GM21447 (cell line): ENCODE measurements around the gene TFF1.
A peak's percentile ranks its signal among the peaks of the same experiment; 100 is the strongest.

Experiments used
- ATAC-seq: cut with Tn5 transposase; IDR thresholded peaks from one replicate; pipeline ENCODE4 v1.9.1; 2021; ENCODE audit not compliant: unreplicated experiment

The TFF1 gene

DNA sequence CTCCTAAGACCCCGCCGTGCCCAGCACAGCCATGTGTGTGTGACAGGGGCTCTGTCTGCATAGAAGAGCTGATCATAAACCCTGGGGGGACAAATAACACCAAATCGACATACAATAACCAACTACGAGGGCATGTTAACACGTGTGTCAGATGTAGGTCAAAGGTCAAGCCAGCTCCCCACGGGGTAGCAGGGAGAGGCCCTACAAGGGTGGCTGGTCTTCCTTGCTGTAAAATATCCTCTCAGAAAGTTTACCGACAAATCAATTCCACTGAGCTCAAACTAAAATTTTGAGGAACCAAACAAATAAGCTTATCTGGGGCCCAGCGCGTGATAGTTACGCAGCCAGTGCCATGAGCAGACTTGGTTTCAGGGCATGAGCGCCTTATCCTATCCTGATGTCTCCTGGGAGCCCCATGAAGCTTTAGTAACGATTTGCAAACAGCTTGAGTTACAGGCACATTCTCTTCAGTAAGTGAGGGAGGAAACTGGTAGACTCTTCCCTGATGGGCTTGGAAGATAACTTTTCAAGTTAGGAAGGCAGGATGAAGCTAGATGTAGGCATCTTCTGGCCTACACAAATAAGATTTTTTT, 32.2 kb upstream of the TFF1 start:
- no peak for ATAC-seq

DNA sequence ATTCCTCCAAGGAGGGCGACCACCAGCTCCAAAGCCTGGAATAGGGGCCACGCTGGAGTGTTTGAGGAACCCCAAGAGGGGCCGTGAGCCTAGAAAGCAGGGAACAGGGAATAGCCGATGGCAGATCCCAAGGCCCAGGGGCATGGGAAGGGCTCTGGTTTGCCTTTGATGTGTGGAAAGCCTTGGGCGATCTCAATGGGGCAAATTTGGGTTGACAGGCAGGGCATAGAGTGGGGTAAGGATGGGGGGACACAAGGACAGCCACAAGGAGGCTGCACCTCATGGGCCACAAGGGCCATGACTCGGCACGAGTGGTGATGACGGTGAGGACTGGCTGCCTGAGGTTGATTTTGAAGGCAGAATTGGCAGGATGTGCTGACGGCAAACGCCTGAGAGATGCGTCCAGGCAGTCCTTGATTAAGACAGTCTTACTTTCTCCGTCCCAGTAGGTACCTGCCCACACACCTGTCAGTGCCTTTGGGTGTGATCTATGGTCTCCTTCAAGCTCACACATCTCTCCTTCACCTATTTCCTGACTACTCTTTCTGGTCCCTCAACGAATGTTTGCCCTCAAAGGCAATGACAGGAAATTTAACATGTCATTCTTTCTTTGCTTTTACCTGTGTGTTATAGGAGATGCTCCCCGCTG, 31.5 kb upstream of the TFF1 start:
- ATAC-seq, result no peak

DNA sequence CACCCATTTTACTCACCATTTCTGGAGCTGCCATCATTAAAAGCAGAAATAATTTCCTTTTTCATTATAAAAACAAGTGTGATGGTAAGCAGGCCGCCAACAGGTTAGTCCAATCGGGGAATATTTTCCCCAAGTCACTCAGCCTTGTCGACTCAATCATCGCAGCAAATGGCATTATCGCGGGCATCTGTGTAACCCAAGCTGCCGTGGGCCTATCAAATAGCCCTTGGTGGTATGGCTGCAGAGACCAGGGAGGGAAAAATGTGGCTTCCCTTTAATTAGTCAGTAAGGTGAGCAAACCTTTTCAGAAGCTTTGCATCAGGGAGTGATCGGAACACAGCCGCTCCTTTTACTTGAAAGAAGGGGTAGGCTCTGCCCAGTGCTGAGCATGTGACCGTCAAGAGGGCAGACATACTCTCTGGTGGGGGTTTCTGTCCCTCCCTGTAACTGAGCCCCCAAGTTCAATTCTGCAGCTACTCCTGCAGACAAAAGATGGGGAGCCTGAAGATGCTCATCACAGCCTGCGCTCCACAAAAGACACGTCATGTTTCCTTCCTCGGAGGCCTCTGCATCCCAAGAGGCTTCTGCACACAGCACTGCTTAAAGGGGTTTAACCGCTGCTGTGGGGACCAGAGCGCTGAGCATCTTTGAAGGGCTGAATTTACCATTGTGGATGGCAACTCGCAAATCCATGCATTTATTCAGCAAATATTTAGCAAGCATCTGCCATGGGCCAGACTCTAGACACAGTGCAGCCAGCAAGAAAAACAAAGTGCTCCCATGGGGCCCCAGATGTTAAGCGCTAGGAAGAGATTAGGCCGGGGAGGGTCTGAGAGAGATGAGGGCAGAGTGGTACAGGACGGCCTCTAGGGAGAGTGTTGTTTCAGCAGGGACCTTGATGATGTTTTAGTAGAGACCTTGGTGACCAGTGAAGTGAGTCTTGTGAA, 30.7 kb upstream of the TFF1 start:
- no peak for ATAC-seq

DNA sequence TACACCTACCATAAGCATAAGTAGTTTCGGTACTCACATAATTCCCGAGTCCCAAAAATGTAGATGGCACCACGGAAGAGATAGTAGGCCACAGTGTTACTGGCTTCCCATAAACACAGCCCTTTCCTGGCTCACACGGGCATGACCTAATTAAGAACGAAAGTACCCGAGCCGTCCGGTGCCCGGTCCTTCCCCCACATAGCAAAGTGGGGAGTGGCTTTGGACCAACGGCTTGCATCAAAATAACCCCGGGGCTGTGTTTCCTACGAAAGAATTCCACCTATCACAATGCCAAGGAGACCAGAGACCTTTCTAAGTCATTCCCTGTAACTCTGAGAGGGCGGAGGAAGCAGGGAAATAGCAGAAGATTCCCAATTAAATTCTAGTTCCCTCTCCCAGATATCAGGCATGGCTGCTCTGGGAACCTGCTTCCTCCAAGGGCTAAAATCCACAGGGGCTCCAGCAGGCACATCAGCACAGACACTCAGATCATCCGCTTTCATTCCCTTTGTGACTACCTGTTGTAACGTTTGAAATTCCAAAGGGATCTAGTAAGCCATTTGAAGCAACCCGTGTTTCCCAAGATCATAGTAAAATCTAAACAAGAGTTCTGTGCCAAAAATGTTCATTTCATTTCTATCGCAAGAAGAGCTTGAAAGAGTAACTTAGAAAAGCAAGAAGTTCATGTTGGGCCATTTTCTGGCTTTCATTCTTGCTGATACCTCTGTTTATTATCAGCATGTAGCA, 29.7 kb upstream of the TFF1 start, which contains the start of gene TMPRSS3:
Gene TMPRSS3, minus strand, starts transcription at position 148 of the 747 bp plus-strand sequence. CDS start 635 bp downstream, outside the sequence.
- no peak for ATAC-seq

DNA sequence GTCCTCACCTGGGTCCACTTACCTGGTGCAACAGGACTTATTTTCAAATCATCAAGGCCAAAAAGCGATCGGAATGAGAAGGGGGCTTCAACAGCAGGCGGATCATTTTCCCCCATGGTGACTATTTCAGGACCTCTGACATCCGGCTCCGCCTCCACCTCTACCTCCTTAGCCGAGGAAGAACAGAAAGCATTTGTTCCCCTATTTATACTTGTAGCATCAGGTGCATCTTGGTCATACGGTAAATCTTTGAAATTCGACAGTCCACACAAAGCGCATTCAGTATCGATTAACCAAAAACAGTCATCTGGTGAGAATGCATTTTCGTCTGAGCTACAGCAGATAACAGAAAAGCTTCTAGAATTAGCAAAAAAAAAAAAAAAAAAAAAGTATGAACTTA, 29.0 kb upstream of the TFF1 start:
- ATAC-seq, result no peak

DNA sequence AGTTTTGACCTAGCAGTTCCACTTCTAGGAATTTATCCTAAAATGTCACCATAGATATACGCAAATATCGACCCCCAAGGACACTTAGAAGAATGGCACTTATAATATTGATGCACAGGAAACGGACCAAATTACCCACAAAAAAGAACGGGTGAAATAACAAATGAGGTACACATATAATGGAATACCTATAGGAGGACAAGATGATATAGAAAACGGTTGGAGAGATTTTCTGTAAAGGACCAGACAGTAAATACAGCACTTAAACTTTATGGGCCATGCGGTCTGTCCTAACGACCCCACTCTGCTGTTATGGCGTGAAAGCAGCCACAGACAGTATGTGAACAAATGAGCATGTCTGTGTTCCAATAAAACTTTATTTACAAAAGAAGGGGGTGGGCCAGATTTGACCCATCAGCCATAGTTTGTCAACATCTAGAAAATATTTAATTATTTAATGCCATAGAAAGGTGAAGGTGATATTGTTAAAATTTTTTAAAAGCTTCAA, 27.2 kb upstream of the TFF1 start:
- peak; percentile 10 for ATAC-seq

DNA sequence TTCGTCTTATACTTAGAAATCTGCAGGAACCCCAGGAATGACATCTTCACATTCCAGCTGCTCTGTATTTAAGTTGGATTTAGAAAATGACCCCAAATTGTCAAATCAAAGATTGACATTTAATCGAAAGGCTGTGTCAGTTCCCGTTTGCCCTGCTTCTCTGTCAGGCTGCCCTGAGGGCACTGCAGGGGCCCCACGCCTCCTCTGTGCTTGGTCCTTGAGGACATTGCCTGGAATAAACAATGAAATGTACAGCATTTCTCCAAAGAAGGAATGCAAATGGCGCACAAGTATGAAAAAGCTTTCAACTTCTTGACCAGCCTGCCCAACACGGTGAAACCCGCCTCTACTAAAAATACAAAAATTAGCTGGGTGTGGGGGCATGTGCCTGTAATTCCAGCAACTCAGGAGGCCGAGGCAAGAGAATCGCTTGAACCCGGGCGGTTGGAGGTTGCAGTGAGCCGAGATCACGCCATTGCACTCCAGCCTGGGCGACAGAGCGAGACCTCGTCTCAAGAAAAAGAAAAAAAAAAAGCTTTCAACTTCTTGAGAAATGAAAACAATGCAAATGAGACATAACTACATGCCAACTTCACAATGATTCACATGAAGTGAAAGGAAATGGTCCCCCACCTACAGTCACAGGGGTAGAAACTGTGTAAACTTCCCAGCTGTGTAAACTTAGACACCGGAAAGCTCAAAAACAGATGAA, 26.6 kb upstream of the TFF1 start:
- ATAC-seq, result peak; percentile 69

DNA sequence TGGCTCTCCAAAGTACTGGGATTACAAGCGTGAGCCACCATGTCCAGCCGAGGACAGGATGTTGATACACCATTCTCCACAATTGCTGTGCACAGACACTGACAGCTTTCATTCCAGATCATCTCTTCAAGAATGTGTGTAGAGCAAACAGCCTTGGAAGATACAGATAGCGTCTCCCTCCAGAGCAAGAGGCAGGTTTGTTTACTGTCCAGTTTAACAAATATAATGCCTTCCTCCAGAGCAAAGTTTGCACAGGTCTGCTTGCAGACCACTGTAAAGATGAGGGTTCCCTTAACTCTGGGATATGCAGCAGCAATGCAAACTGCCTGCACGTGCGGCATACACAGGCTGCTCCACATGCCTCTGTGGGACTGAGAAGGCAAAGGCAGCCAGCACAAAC, 25.0 kb upstream of the TFF1 start:
- no peak for ATAC-seq

DNA sequence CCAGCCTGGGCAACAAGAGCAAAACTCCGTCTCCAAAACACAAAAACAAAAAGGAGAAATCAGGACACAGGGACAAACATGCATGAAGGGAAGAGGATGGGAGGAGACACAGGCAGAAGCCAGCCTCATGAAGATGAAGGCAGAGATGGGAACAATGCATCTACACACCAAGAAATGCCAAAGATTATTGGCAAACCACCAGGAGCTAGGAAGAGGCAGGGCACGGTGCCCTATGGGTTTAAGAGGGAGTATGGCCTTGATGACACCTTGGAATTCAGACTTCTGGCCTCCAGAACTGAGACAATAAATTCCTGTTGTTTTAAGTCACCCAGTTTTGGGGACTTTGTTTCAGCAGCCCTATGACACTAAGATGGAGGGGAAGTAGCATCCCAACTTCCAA, 24.4 kb upstream of the TFF1 start:
- no peak for ATAC-seq

DNA sequence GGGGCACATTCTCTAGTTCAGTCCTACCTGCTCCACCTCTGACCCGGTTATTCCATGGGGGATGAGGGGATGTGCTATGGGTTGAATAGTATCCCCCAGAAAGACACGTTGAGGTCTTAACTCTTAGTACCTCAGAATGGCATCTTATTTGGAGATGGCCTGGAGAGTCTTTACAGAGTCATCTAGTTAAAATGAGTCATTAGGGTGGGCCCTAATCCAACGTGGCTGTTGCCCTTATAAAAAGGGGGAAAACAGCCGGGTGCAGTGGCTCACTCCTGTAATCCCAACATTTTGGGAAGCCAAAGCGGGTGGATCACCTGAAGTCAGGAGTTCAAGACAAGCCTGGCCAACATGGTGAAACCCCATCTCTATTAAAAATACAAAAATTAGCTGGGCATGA, 23.9 kb upstream of the TFF1 start:
- ATAC-seq, result no peak

DNA sequence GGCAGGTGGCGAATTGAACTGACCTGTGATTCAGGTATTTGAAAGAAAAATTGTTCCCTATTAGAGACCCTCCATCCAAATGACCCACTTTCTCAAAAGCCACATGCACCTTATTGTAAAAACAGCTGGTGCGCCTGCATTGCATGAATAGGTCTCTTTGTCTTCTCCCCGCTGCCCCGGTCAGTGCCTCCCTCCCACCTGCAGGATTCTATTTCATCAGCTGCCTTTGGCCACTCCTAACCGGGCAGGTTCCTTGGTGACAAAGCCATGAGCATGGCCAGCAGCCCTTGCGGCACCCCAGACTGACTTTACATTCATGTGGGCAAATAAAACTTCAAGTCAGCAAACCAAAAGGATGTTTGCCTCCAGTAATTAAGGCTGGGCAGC, 23.1 kb upstream of the TFF1 start:
- no peak for ATAC-seq

DNA sequence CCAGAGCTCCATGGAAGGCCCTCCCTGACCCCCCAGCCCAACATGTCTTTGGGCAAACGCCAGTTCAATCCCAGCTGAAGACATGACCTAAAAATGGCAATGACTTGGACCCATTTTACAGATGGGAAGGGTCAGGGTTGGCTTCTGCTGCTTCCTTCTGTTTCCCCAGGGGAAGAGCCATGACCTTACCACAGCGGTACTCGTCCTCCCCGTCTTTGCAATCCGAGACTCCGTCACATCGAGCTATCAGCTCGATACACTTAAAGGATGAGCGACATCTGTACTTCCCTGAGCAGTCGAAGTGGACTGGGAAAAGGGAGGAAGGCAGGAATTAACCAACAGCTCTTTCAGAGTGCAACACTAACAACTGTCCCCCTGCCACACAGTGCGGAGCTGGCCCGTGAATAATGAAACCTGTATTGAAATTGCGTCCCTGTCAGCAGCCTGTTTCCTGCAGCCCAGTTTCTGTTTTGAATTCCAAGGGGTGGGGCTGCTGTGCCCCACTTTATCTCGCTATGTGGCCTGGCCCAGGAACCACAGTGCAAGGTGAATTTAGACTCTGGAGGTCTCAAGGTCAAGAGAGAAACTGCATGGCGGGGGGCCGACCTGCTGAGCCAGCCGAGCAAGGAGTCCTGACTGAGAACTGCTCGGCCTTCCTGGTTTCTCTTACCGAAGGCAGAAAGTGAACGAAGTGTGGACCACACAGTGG, 22.6 kb upstream of the TFF1 start:
- no peak for ATAC-seq

DNA sequence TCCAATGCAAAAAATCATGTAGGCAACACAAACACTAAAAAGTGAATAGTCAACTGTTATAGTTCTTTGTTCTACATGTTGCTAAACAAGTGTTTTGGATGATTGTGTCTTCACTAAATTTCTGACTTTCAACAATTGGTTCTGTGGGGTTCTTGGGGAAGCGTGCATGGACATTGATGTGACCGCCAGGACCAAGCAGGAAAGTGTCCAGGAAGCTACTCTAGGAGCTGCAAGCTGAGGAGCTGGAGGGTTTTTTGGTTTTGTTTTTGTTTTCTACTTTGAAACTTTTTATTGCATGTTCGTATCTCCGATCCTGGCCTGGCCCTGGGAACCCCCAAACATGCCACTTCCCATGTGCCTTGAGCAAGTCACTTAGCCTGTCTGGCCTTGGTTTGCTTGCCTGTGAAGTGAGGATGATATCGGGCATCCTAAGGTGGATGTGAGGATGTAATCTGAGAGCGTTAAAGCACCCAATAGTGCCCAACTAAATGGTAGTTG, 21.6 kb upstream of the TFF1 start:
- no peak for ATAC-seq

DNA sequence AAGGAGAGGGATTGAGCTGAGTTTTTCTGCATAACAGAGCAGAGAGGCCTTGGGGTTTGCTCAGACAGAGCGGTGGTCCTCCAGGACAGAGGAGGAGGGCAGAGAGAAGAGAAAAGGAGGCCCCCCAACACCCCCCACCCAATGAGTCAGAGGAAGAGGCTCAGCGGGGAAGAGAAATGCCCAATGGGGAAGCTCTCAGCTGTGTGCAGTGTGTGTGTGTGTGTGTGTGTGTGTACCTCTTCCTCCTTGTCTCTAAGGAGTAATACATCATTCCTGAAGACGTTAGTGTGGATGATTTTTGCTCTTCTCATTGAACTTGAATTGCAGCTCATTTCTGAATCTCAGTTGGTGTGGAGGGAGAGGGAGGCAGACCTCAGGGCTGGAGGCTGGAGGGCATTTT, 20.8 kb upstream of the TFF1 start:
- ATAC-seq, result no peak

DNA sequence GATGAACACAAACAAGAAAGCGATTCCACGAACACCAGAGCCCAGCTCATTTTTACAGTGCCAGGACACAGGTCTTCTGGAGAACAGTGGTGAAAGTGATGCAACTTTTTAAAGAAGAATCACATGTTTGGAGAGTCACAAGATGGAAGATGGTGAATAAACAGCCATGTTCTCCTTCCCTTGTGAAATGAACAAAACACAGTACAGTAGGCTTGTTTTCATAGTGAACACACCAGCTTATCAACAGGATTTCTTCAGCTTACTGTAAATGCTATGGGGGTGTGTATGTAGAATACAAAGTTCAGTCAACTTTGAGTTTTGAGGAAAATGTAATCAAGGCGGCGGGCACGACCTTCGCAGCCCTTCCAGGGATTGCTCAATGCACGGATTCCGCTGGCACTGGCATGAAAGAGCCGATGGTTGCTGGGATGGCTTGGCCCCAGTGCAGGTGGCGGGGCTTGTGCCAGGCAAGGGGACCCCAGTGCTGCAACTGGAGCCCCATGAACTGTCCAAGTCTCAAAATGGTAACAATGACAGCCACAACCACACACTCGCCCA, 19.8 kb upstream of the TFF1 start:
- no peak for ATAC-seq

DNA sequence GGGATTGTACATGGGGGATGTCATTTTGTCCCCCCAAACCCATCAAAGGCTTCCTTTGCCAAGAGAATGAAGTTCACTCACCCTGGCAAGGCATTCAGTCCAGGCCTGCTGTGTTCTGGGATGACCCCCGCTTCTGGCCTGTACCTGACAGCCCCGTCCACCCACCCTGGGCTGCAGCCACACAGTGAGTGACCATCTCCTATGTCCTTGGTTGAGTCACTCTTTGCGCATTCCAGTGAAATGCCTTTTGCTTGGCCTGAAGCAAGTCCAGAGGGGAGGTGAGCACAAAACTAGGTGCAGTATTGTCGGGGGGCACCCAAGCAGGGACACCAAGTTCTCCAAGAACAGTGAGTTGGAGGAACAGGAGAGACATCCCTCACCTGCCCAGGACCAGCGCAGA, 19.3 kb upstream of the TFF1 start:
- no peak for ATAC-seq

DNA sequence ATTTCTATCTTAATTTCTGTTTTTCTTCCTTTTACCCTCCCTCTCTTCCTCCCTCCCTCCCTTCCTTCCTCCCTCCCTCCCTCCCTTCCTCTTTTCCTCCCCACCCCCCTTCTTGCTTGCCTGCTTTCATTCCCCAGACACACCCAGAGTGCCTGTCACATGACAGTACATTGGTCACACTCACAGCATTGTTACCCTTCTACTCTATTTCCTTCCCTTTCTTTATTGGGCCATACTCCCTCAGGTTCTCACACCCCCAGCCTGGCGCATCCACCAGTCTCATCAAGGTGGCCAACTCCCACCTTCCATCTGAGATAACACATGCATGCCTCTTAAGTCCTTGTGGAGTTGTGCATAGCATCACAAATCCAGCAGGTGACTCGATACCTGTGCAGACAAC, 18.7 kb upstream of the TFF1 start:
- ATAC-seq, result no peak

DNA sequence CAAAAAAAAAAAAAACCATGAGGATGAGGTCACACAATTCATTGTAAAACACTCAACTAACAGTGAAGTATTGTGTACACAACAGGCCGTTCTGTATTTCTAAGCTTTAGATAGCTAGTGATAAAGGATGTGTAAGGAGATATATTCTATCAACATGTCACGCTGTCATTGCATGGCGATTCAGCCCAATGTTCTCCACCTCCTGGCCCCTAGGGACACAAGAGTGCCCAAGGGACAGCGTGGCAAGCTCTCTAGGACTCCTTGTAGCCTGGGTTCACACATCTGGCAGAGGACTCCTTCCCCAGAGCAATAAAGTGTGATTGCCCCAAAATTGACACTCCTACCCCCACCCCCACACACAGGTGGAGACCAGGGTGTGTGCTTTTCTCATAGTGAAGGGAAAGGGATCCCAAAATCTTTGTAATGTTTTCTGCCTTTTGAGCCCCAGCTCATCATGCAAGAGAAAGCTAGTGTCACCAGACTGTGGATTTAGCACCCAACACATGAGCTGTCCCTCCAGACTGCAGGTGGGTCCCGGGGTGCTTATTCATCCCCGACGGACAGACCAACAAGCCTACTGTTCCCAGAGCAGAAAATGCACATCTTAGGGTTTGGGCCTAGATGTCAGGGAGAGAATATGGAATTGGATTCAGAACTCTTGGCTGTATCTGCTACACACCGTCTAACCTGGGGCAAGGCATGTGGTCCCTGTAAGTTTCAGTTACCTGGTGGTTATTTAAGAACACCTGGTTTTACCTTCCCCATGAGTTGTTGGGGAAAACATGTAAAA, 18.0 kb upstream of the TFF1 start:
- ATAC-seq, result no peak

DNA sequence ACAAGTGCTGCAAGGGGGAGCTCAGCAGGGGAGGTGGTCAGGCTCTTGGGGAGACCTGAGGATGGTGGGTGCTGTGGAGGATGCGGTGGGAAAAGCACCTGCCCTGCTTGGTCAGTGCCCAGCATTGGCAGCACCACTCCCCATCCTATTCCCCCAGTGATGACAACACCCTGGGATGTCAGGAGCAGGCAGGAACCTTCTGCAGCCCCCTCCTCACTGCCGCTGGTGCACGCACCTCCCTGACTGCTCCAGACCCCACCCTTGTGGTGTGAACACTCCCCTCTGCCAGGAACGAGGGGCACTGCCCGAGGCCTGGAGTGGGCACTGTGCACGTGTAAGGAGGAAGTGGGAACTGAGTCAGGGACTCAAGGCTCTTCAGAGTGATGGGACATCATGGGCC, 17.0 kb upstream of the TFF1 start:
- ATAC-seq, result no peak
